ENCODE results near the gene EMID1. TPM values are rescaled to one million over a fixed set of nuclear protein-coding genes. Genes with fewer than 3 reads are reported as not detected.

The EMID1 gene
- total RNA-seq, 1 donor from 2014 or later = 7.0 TPM

GRCh38 chr22:29259253-29259899, 53.7 kb downstream of the EMID1 start:
- DNase-seq (ENCODE audit: low spot score) = no peak

- no peak for DNase-seq (ENCODE audit: low spot score)
Observed at GRCh38 chr22:29260031-29260560, 54.4 kb downstream of the EMID1 start.

- no peak for DNase-seq (ENCODE audit: low spot score)
Observed at GRCh38 chr22:29260601-29261315, 55.1 kb downstream of the EMID1 start.

GRCh38 chr22:29263791-29264276, 58.1 kb downstream of the EMID1 start:
- DNase-seq (ENCODE audit: low spot score) = no peak

- DNase-seq (ENCODE audit: low spot score) = no peak
Observed at GRCh38 chr22:29265305-29265704, 59.6 kb downstream of the EMID1 start.

- no peak for DNase-seq (ENCODE audit: low spot score)
Observed at GRCh38 chr22:29265929-29266328, 60.2 kb downstream of the EMID1 start.

GRCh38 chr22:29266564-29267461, 61.1 kb downstream of the EMID1 start:
- DNase-seq (ENCODE audit: low spot score) = no peak

- DNase-seq (ENCODE audit: low spot score) = no peak
Observed at GRCh38 chr22:29267462-29267857, 61.8 kb downstream of the EMID1 start.

- DNase-seq (ENCODE audit: low spot score) = peak; percentile 94
Observed at GRCh38 chr22:29267858-29268510, 62.3 kb downstream of the EMID1 start, which contains the start of the genes EWSR1 and RHBDD3. EWSR1 (plus strand) TSS chr22:29268268; CDS start chr22:29268337, 69 bp downstream. RHBDD3 (minus strand) TSS chr22:29267981; CDS start chr22:29265626, 2,355 bp downstream.

- DNase-seq (ENCODE audit: low spot score) = peak; percentile 45
Observed at GRCh38 chr22:29268511-29269229, 63.0 kb downstream of the EMID1 start.

- no peak for DNase-seq (ENCODE audit: low spot score)
Observed at GRCh38 chr22:29269230-29269604, 63.5 kb downstream of the EMID1 start.

- DNase-seq (ENCODE audit: low spot score) = no peak
Observed at GRCh38 chr22:29269731-29270474, 64.2 kb downstream of the EMID1 start.

- DNase-seq (ENCODE audit: low spot score) = no peak
Observed at GRCh38 chr22:29270475-29271271, 65.0 kb downstream of the EMID1 start.

GRCh38 chr22:29272624-29273023, 66.9 kb downstream of the EMID1 start:
- DNase-seq (ENCODE audit: low spot score) = no peak

GRCh38 chr22:29275167-29275566, 69.5 kb downstream of the EMID1 start:
- DNase-seq (ENCODE audit: low spot score) = no peak

- DNase-seq (ENCODE audit: low spot score) = no peak
Observed at GRCh38 chr22:29275819-29276565, 70.3 kb downstream of the EMID1 start.

GRCh38 chr22:29277927-29278326, 72.2 kb downstream of the EMID1 start:
- no peak for DNase-seq (ENCODE audit: low spot score)

- DNase-seq (ENCODE audit: low spot score) = no peak
Observed at GRCh38 chr22:29284196-29284595, 78.5 kb downstream of the EMID1 start.

Data from mucosa of gallbladder (tissue), 1 donor.